Activated effector memory CD4-positive, alpha-beta T cell treated with Interleukin-2 at 50 U/mL for 16 hours (primary cell): ENCODE data around the gene PHACTR3.
"Not testable (repeated sequence)": the region's sequence is repeated elsewhere in the genome, so short reads cannot be mapped to it uniquely, and the experiment has no call there.

Source experiments
- DNase-seq: peaks from one replicate; pipeline ENCODE4 v3.0.0-alpha.2; 2020

The PHACTR3 gene

GRCh38 chr20:59596690-59597089 is 7.7 kb upstream of the PHACTR3 start:
- DNase-seq, result no peak

DNA sequence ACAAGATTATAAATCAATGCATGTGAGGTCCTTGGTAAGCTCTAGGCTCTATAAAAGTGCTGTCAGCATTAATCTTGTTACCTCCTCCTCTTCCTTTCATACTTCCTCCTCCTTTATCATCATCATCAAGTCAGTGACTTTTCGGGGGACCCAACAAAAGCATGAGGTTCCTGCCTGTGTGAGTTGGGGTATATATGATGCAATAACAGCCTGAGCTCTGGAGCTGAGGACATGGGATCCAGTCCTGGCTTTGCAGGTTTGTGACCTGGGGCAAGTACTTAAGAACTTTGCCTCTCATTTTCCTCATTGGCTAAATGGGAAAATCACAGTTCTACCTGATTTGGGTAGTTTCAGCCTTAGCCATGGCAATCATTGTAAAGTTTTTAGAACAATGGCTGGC is 7.1 kb upstream of the PHACTR3 start:
- DNase-seq, result no peak

GRCh38 chr20:59598625-59599310 is 5.6 kb upstream of the PHACTR3 start:
- DNase-seq, result no peak

GRCh38 chr20:59599941-59600340 is 4.4 kb upstream of the PHACTR3 start:
- DNase-seq, result no peak

GRCh38 chr20:59600472-59600871 is 3.9 kb upstream of the PHACTR3 start:
- DNase-seq, result no peak

- DNase-seq, result no peak
These were observed 1.7 kb upstream of the PHACTR3 start for GRCh38 chr20:59602546-59603080.

GRCh38 chr20:59603176-59603575 is 1.2 kb upstream of the PHACTR3 start:
- DNase-seq, result no peak

DNA sequence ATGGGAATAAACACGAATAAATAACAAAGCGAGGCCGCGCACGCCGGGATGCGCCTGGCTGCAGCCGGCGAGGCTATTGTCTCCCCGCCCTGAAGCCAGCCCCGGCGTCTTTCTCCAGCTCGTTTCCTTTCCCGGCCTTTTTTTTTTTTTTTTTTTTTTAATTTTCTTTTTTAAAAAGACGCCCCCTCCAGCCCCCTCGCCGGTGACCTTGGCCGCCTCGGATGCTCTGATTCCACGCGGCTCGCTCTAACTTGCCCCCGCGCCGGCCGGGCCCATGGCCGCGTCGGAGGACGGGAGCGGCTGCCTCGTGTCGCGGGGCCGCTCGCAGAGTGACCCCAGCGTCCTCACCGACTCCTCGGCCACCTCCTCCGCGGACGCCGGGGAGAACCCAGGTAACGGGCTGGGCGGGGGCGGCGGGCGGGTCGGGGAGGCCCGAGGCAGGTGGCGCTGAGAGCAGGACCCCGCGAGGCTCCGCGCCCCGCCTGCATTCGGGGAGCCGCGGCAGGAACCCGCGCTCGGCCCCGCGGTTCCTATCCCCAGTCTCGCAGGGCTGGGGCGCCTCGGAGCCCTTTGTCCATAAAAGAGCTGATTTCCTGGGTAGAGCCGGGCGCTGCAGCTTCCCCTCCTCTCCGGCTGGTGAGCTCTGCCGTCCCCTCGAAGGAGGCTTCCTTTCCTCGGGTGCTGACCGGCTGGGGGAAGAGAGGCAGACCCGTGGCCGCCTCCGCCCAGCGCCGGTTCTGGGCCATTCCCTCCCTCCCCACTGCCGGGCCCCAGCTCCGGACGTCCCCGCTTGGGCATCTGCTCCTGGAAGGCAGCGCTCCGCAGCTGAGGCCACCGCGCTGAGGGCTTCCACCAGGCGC is 631 bp downstream of the PHACTR3 start:
- DNase-seq, result no peak

DNA sequence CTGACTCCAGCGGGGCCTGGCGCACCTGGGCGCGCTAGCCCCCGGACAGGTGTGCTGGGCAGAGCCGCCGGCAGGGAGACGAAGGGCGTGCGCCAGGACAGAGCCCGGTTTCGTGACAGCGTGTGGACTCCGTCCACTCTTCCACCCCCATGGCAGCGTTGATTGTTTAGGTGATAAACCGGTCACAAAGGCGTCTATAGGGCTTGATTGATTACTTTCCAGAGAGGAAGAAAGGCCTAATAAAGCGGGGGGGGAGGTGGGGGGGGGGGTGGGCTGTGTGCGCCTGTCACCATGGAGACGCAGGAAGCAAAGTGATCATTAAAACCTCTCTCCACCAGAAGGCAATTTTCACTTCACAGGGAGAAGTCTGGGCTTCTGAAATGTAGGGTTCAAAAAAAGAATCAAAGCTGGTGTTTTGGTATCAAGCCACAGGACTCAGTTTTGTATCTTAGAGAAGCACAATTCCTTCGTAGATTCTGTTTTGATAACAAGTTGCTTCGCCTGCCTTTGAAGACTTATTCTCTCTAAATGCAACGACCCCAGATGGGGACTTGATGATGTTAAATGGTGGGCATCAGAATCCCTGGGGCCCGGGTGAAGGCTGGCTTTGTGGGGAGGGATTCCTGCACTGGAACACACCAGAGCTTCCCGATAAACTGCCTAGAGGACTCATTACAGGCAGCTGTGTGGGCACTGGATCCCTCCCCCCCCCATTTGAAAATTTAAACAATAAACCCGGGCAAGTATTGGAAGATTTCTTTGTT is 1.4 kb downstream of the PHACTR3 start:
- DNase-seq, result no peak

DNA sequence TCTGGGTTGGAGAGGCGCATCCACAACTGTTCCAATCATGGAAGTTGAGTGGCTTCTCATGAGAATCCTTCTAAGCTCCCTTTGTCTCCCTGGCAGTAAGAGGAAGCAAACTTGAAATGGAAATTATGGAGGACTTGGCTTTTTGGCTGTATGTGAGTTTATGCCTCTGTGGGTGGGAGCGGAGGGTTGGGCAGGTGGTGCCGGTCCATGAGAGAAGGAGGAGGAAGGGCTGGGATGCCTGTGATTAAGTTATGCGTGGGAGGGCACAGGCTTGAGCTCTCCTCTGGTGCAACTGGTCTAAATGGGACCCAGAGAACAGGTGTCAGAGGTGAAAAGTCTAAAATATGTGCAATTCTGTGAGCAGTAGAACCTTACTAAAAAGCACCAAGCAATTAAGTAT is 2.2 kb downstream of the PHACTR3 start:
- no peak for DNase-seq

DNA sequence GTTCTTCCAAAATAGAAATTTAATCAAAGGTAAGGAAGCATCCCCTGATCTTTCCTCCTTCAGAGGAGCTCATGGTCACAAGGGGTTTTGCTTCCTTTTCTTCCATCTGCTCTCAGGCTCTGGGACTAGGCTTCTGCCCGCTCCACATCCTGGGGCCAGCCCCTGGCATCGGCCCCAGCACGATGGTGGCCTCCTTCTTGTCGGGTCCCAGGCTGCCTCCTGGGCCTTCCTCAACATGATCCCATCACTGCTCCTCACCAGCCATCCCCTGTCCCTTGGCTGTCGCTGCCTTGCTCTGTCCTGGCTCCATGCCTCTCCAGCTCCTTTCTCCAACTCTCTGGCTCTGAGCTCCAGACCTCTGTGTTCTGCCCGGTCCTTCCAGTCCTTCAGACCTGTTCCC is 4.1 kb downstream of the PHACTR3 start:
- DNase-seq, result no peak

DNA sequence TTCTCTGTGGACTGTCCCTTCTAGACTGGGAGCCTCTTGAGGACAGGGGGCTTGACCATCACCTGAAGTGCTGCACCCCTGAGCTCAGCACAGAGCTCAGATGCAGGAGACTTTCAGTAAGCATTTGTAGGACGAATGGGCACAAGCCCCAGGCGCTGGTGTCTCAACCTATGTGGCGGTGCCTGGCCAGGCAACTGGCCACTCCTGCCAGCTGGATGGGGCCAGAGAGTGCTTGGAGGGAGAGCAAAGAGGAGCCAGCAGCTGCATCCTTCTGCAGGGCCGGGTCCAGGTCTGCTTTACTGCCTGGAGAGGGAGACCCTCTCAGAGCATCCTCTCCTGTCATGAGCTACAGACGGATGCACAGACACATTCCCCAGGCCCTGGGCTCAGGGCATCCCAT is 4.5 kb downstream of the PHACTR3 start:
- DNase-seq, result no peak

GRCh38 chr20:59611286-59611685 is 6.9 kb downstream of the PHACTR3 start:
- no peak for DNase-seq

DNA sequence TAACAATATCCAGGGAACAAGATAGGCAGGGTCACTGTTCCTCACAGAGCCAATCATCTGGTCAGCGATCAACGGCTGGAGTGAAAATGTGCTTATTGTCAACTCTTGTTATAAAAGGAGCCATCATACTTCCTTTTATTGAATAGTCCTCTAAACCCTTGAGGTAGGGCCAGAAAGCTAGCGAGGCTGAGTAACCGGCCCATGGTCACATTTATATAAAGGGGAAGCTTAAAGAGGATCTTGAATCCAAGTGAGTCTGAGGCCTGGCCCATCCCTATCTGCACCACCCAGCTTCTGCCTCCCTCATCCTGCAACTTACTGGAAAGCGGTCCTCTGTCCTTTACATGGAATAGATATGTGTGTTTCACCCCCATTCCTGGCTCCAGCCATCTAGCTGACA is 9.5 kb downstream of the PHACTR3 start:
- no peak for DNase-seq

GRCh38 chr20:59614714-59615113 is 10.4 kb downstream of the PHACTR3 start:
- no peak for DNase-seq

GRCh38 chr20:59616306-59616705 is 12.0 kb downstream of the PHACTR3 start:
- no peak for DNase-seq

DNA sequence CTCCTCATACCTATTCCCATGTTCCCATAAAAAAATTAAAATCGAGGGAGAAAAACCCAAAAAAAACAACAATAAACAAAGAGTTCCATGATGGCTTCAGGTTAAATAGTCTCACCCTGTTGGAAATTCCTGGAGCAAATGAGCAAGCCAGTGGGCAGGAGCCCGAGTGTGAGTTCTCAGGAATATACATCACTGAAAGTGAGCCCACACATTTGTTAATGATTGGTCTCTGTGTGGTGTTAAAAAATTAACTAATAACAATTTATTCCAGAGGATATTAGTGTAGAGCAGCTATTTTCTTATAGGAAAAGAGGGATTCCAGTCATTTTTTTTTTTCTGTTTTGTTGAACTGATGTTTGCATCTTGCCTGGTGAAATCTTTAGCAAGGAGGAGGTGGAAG is 12.9 kb downstream of the PHACTR3 start:
- no peak for DNase-seq

GRCh38 chr20:59618131-59618530 is 13.8 kb downstream of the PHACTR3 start:
- no peak for DNase-seq

GRCh38 chr20:59618585-59618984 is 14.2 kb downstream of the PHACTR3 start:
- DNase-seq, result not testable (repeated sequence)

DNA sequence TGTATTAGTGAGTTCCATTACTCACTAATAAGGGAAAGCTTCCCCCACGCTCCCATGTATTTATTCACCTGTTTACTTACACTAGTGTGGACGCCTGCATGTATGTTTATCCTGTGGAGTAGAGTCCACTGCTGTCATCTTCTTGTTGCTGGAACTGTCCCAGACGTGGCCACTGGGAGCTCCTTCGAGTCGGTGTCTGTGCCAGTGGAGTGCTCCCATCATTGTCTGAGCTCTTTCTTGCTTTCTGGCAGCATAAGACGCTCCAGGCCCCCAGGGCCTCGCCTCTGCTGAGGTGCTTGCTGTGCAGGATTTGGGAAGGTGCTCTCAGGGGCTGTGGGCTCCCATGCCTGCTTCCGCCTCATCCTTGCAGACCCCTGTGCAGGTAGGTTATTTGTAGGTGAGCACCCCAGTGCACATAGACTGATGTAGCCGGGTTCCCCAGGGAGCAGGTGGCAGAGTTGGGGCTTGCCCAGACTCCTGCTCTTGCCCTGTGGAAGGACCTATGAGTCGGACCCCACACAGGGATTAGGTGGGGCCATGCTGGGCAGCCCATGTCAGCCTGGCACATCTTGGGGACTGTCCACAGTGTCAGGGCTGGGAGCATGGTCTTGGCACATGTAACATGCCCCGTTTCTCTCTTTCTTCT is 16.6 kb downstream of the PHACTR3 start:
- no peak for DNase-seq

- no peak for DNase-seq
These were observed 18.2 kb downstream of the PHACTR3 start for GRCh38 chr20:59622496-59622895.

GRCh38 chr20:59623133-59623532 is 18.8 kb downstream of the PHACTR3 start:
- DNase-seq, result no peak

- no peak for DNase-seq
These were observed 19.2 kb downstream of the PHACTR3 start for GRCh38 chr20:59623583-59623982.
